GM23338 (cell line): ENCODE results near the gene TECPR2. TPM values are rescaled to one million over a fixed set of nuclear protein-coding genes. Genes with fewer than 3 reads are reported as not detected.

Experiments
- ATAC-seq: fragments of 200-7000 bp; cut with Tn5 transposase; 3 replicates; pipeline ENCODE4 v1.9.1; 2020
- DNase-seq: peaks from one replicate; pipeline ENCODE4 v3.0.0-alpha.2; 2015; ENCODE audit warnings: low spot score
- H2AFZ ChIP-seq: fragments of 200-600 bp; sonication (generic); 2 replicates; pipeline ENCODE4 v1.8.0; 2016; ENCODE audit warnings: antibody characterized with exemption, mild to moderate bottlenecking, moderate library complexity
- H3F3A ChIP-seq: fragments of 200-600 bp; sonication (generic); replicated peaks from 2 replicates; pipeline ENCODE4 v1.8.0; 2017; ENCODE audit warnings: antibody characterized with exemption, mixed run types, low read depth
- H3K27ac ChIP-seq: fragments of 200-600 bp; sonication (generic); 2 replicates; pipeline ENCODE4 v1.6.1; 2016; ENCODE audit warnings: low read depth
- H3K27me3 ChIP-seq: fragments of 200-600 bp; sonication (generic); 2 replicates; pipeline ENCODE4 v1.8.0; 2016; ENCODE audit warnings: mild to moderate bottlenecking, mixed run types, moderate library complexity; ENCODE audit not compliant: insufficient read depth
- H3K36me3 ChIP-seq: fragments of 200-600 bp; sonication (generic); 2 replicates; pipeline ENCODE4 v1.8.0; 2016; ENCODE audit warnings: mild to moderate bottlenecking; ENCODE audit not compliant: insufficient read depth
- H3K4me1 ChIP-seq: fragments of 200-600 bp; sonication (generic); 2 replicates; pipeline ENCODE4 v1.8.0; 2016; ENCODE audit warnings: mild to moderate bottlenecking, moderate library complexity; ENCODE audit not compliant: insufficient read depth
- H3K4me2 ChIP-seq: fragments of 200-600 bp; sonication (generic); 2 replicates; pipeline ENCODE4 v1.7.1; 2017; ENCODE audit warnings: mixed run types
- H3K4me3 ChIP-seq: fragments of 200-600 bp; sonication (generic); 2 replicates; pipeline ENCODE4 v1.6.1; 2016; ENCODE audit warnings: mixed run types
- H3K79me2 ChIP-seq: fragments of 200-600 bp; sonication (generic); replicated peaks from 2 replicates; pipeline ENCODE4 v1.8.0; 2017; ENCODE audit warnings: mild to moderate bottlenecking; ENCODE audit not compliant: insufficient read depth
- H3K9me2 ChIP-seq: fragments of 200-600 bp; sonication (generic); 2 replicates; pipeline ENCODE4 v1.8.0; 2017; ENCODE audit not compliant: insufficient read depth
- H4K20me1 ChIP-seq: fragments of 200-600 bp; sonication (generic); replicated peaks from 2 replicates; pipeline ENCODE4 v1.8.0; 2017; ENCODE audit warnings: mild to moderate bottlenecking; ENCODE audit not compliant: insufficient read depth
- H3K27ac Mint-ChIP-seq: 2 replicates; pipeline ENCODE4 v1.8.0; 2020; ENCODE audit warnings: inconsistent platforms, mild to moderate bottlenecking, moderate library complexity, mixed read lengths
- H3K27me3 Mint-ChIP-seq: 3 replicates; pipeline ENCODE4 v1.8.0; 2022; ENCODE audit warnings: low read depth, mild to moderate bottlenecking, moderate library complexity, mixed read lengths, inconsistent platforms; ENCODE audit not compliant: insufficient read depth, poor library complexity
- H3K36me3 Mint-ChIP-seq: 3 replicates; pipeline ENCODE4 v1.8.0; 2021; ENCODE audit warnings: low read depth, mild to moderate bottlenecking, inconsistent platforms, moderate library complexity, mixed read lengths
- H3K4me1 Mint-ChIP-seq: 3 replicates; pipeline ENCODE4 v1.8.0; 2020; ENCODE audit warnings: mild to moderate bottlenecking, inconsistent platforms, mixed read lengths
- H3K4me3 Mint-ChIP-seq: 3 replicates; pipeline ENCODE4 v1.8.0; 2021; ENCODE audit warnings: moderate library complexity, mild to moderate bottlenecking, inconsistent platforms, mixed read lengths
- H3K9me3 Mint-ChIP-seq: 3 replicates; pipeline ENCODE4 v1.8.0; 2020; ENCODE audit warnings: moderate library complexity, mild to moderate bottlenecking, inconsistent platforms, mixed read lengths
- CREB1 ChIP-seq: fragments of 250-450 bp; sonication (Bioruptor Pico); IDR thresholded peaks from 2 replicates; pipeline ENCODE4 v1.5.0; 2020; ENCODE audit warnings: low read depth, mild to moderate bottlenecking, moderate library complexity
- EZH2 ChIP-seq: fragments of 200-600 bp; sonication (generic); IDR thresholded peaks from one replicate; pipeline ENCODE4 v1.8.0; 2017; ENCODE audit warnings: antibody characterized with exemption, mild to moderate bottlenecking, low read depth; ENCODE audit not compliant: unreplicated experiment
- EZH2phosphoT487 ChIP-seq: fragments of 200-600 bp; sonication (generic); IDR thresholded peaks from one replicate; pipeline ENCODE4 v1.8.1; 2018; ENCODE audit warnings: antibody characterized with exemption; ENCODE audit not compliant: unreplicated experiment
- JUNB ChIP-seq: IDR thresholded peaks from one replicate; pipeline ENCODE4 v1.6.1; 2016; ENCODE audit warnings: antibody characterized with exemption; ENCODE audit not compliant: unreplicated experiment
- NANOG ChIP-seq: IDR thresholded peaks from 2 replicates; pipeline ENCODE4 v1.6.1; 2016; ENCODE audit warnings: antibody characterized with exemption, borderline replicate concordance
- POLR2AphosphoS5 ChIP-seq: IDR thresholded peaks from 2 replicates; pipeline ENCODE4 v1.6.1; 2016; ENCODE audit warnings: antibody characterized with exemption, low read depth
- STAT1 ChIP-seq: IDR thresholded peaks from one replicate; pipeline ENCODE4 v1.6.1; 2016; ENCODE audit warnings: antibody characterized with exemption; ENCODE audit not compliant: unreplicated experiment
- ZNF331 ChIP-seq: fragments of 250-450 bp; sonication (Bioruptor Pico); IDR thresholded peaks from 2 replicates; pipeline ENCODE4 v1.5.0; 2020; ENCODE audit warnings: low read depth, mild to moderate bottlenecking, moderate library complexity
- polyA plus RNA-seq: library from polyadenylated mRNA; unstranded; fragments of >200 nt; fragmentation: Nextera tagmentation; extraction: Ambion mirVana; gene quantifications from 2 replicates; pipeline ENCODE4 v1.2.1, GENCODE V29; 2016
- total RNA-seq: library from RNA; depleted of rRNA; stranded (reverse); fragments of >200 nt; shearing (Covaris generic); gene quantifications from 2 replicates; pipeline ENCODE4 v1.2.3, GENCODE V29; 2014
- TF ChIP-seq, protein P1 (sequence below): IDR thresholded peaks from 2 replicates; pipeline ENCODE4 v1.6.1; 2016; ENCODE audit warnings: antibody characterized with exemption
- TF ChIP-seq, protein P2 (sequence below), 2 experiments: fragments of 200-600 bp in 1 of 2; sonication (generic) in 1 of 2; conservative IDR thresholded peaks; 2 replicates each; pipeline versions ENCODE4 v1.5.1 to v1.6.1; 2016 to 2017; ENCODE audit warnings: antibody characterized with exemption in 2 of 2, low read depth in 2 of 2, mild to moderate bottlenecking in 2 of 2, moderate library complexity in 1 of 2
- TF ChIP-seq, protein P3 (sequence below): IDR thresholded peaks from one replicate; pipeline ENCODE4 v1.6.1; 2018; ENCODE audit warnings: antibody characterized with exemption; ENCODE audit not compliant: unreplicated experiment

TECPR2 gene
- total and polyA plus RNA-seq, 2 experiments from 2014 or later: 4.8 to 20.5 TPM

DNA sequence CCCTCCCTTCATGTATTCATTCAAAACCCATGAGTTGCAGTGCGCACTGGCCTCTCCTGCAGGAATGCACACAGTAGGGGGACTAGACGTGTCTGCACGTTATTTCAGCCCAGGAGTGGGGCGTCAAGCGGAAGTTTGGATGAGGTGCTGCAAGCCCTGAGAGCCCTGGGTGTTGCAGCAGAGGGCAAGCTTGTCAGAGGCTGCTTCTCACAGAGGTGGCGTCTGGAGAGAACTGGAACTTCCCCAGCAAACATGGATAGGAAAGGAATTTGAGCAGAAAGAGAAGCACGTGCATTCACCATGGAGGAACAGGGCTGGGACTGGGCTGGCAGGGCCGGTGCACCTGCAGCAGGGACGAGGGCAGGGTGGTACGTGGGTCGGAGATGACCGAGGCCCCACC lies 64.9 kb downstream of the TECPR2 start:
- Mint-ChIP-seq H3K27me3 (no peaks in the 10 kb centered on the region), H3K4me1 (peaks cover 4% of the 10 kb centered on the region; the same call in 2 of the 3 replicates), H3K4me3 (no peak overlapping the region), H3K9me3 (no peaks in the 10 kb centered on the region), H3K27ac (no peak overlapping the region), H3K36me3 (peaks cover 26% of the 10 kb centered on the region)
- Histone ChIP-seq H3F3A (no peaks in the 10 kb centered on the region), H3K79me2 (no peaks in the 10 kb centered on the region), H3K4me3 (no peak overlapping the region), H2AFZ (no peak overlapping the region), H3K36me3 (no peaks in the 10 kb centered on the region), H3K4me1 (no peaks in the 10 kb centered on the region), H3K27ac (no peak overlapping the region), H3K4me2 (no peak overlapping the region), H3K9me2 (no peaks in the 10 kb centered on the region), H4K20me1 (no peaks in the 10 kb centered on the region), H3K27me3 (no peaks in the 10 kb centered on the region)
- DNase-seq (no peak), ATAC-seq (no peak)
- TF ChIP-seq NANOG: no peak

DNA sequence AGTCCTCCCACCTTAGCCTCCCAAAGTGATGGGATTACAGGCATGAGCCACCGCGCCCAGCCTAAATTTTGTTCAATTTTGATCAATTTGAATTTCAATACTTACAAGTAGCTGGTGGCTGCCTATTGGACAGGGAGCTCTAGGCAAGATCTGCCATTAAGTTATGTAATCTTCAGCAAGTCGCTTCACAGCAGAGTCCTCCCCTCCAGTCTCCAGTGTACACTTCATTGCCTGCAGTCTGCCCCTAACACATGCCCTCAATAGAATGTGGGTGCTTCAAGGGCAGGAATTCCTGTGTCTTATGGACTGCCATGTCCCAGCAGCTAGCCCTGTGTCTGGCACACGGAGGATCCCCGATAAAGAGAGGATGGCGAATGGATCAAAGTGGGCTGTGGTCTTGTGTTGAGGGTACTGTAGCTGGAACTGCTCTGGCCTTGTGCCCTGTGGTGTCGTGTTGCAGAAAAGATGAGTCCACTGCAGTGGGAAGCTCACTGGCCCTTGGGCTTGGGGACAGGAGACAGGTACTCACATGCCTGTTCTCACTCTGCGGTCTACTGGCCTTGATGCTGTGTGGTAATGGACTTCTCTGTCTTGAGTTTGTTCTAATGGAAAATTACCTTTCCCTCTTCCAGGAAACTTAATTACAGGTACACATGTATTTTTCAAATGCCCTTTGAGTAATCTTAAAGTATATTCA lies 67.6 kb downstream of the TECPR2 start:
- Histone ChIP-seq H3K4me1 (no peaks in the 10 kb centered on the region), H3K36me3 (no peaks in the 10 kb centered on the region; the same call in 1 of the 2 replicates), H3K27ac (no peak overlapping the region), H3K4me3 (no peak overlapping the region), H3K79me2 (no peaks in the 10 kb centered on the region), H2AFZ (no peak overlapping the region), H3F3A (no peaks in the 10 kb centered on the region), H3K9me2 (no peaks in the 10 kb centered on the region), H3K4me2 (no peak overlapping the region), H4K20me1 (no peaks in the 10 kb centered on the region), H3K27me3 (no peaks in the 10 kb centered on the region)
- ATAC-seq (peak; percentile 30; the same call in 1 of the 3 replicates), DNase-seq (no peak)
- no peak overlapping the region for H3K27ac Mint-ChIP-seq
- no peaks in the 10 kb centered on the region for H3K9me3 Mint-ChIP-seq
- no peaks in the 10 kb centered on the region for H3K27me3 Mint-ChIP-seq
- peaks cover 22% of the 10 kb centered on the region for H3K36me3 Mint-ChIP-seq
- H3K4me3 Mint-ChIP-seq: no peak overlapping the region
- H3K4me1 Mint-ChIP-seq: peaks cover 4% of the 10 kb centered on the region; the same call in 2 of the 3 replicates
- TF ChIP-seq POLR2AphosphoS5: no peak
- TF ChIP-seq NANOG: no peak
- TF ChIP-seq, protein P1, sequence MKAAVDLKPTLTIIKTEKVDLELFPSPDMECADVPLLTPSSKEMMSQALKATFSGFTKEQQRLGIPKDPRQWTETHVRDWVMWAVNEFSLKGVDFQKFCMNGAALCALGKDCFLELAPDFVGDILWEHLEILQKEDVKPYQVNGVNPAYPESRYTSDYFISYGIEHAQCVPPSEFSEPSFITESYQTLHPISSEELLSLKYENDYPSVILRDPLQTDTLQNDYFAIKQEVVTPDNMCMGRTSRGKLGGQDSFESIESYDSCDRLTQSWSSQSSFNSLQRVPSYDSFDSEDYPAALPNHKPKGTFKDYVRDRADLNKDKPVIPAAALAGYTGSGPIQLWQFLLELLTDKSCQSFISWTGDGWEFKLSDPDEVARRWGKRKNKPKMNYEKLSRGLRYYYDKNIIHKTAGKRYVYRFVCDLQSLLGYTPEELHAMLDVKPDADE: no peak
- TF ChIP-seq JUNB: no peak
- TF ChIP-seq, protein P2, sequence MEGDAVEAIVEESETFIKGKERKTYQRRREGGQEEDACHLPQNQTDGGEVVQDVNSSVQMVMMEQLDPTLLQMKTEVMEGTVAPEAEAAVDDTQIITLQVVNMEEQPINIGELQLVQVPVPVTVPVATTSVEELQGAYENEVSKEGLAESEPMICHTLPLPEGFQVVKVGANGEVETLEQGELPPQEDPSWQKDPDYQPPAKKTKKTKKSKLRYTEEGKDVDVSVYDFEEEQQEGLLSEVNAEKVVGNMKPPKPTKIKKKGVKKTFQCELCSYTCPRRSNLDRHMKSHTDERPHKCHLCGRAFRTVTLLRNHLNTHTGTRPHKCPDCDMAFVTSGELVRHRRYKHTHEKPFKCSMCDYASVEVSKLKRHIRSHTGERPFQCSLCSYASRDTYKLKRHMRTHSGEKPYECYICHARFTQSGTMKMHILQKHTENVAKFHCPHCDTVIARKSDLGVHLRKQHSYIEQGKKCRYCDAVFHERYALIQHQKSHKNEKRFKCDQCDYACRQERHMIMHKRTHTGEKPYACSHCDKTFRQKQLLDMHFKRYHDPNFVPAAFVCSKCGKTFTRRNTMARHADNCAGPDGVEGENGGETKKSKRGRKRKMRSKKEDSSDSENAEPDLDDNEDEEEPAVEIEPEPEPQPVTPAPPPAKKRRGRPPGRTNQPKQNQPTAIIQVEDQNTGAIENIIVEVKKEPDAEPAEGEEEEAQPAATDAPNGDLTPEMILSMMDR (conservative IDR thresholded peaks at IDR 0.05; ENCODE audit: low read depth in 2 of 2): no peak
- no peak for TF ChIP-seq STAT1
- TF ChIP-seq, protein P3, sequence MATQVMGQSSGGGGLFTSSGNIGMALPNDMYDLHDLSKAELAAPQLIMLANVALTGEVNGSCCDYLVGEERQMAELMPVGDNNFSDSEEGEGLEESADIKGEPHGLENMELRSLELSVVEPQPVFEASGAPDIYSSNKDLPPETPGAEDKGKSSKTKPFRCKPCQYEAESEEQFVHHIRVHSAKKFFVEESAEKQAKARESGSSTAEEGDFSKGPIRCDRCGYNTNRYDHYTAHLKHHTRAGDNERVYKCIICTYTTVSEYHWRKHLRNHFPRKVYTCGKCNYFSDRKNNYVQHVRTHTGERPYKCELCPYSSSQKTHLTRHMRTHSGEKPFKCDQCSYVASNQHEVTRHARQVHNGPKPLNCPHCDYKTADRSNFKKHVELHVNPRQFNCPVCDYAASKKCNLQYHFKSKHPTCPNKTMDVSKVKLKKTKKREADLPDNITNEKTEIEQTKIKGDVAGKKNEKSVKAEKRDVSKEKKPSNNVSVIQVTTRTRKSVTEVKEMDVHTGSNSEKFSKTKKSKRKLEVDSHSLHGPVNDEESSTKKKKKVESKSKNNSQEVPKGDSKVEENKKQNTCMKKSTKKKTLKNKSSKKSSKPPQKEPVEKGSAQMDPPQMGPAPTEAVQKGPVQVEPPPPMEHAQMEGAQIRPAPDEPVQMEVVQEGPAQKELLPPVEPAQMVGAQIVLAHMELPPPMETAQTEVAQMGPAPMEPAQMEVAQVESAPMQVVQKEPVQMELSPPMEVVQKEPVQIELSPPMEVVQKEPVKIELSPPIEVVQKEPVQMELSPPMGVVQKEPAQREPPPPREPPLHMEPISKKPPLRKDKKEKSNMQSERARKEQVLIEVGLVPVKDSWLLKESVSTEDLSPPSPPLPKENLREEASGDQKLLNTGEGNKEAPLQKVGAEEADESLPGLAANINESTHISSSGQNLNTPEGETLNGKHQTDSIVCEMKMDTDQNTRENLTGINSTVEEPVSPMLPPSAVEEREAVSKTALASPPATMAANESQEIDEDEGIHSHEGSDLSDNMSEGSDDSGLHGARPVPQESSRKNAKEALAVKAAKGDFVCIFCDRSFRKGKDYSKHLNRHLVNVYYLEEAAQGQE: no peak
- no peak for TF ChIP-seq CREB1 (CRISPR knock-in tag)
- no peak for TF ChIP-seq ZNF331 (CRISPR knock-in tag)
- TF ChIP-seq EZH2: no peak
- TF ChIP-seq EZH2phosphoT487: no peak
